ENCODE data around the gene HNRNPUL1.
"Not testable (repeated sequence)": the region's sequence is repeated elsewhere in the genome, so short reads cannot be mapped to it uniquely, and the experiment has no call there.

The HNRNPUL1 gene

DNA sequence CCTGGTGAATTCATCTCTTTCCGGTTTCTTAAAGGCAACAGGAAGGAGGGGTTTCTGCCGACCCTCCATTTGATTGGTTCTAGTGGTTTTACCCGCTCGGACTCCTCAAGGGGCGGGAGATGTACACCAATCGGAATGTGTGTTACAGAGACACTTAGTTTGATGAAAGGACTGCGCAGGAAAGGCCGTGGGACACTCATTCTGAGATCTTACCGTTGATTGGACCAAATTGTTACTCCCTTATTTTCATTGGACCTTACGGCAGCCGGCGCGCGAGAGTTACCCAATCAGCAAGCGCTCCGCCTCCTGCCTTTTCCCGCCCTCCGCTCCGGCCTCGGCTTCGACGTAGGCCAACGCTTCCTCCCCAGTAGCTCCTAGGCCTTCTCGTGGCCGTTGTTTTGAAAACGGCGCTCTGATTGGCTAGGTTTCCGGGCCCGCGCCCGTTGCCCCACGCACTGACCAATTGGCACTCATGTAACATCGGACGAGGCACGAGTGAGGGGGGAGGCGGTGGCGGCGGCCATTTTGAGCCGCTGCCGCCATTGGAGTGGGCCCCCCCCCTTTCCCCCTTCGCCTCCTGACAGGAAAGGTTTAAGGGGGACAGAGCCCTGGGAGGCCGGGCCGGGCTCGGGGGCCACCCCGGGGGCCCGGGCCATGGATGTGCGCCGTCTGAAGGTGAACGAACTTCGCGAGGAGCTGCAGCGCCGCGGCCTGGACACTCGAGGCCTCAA, at the start of gene HNRNPUL1:
Gene HNRNPUL1, plus strand, starts transcription at position 523 of the 731 bp plus-strand sequence. Its CDS starts 132 bp downstream, at position 655.
- peak; percentile 99 for DNase-seq

DNA sequence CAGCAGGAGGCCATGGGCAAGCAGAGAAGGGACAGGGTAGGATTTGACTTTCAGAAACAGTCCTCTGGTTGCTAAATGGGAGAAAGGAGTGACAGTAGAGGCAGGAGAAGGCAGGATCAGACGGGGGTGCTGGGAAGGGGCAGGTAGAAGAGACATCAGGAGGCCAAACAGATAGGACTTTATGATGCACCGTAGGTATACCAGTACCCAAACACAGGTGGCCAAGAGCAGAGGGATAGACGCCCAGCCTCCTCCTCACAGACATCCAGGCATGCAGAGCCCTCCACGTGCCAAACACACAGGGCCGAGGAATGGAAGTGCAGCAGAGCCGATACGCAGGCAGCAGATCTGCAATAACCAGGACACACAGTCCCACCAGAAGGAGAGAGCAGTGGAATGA, 46.4 kb upstream of the HNRNPUL1 start:
- DNase-seq: no peak

DNA sequence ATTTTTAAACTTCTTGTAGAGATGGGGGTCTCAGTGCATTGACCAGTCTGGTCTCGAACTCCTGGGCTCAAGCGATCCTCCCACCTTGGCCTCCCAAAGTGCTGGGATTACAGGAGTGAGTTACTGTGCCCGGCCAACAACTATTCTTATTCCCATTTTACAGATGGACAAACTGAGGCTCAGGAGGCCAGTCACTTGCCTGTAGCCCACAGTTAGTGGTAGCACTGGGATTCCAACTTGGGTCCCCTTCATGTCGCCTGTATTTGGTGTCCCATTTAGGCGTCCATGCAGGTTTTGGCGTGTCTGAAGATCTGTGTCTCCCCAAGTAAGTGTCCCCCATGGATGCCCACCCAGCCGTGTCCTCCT, 45.9 kb upstream of the HNRNPUL1 start:
- DNase-seq: no peak

DNA sequence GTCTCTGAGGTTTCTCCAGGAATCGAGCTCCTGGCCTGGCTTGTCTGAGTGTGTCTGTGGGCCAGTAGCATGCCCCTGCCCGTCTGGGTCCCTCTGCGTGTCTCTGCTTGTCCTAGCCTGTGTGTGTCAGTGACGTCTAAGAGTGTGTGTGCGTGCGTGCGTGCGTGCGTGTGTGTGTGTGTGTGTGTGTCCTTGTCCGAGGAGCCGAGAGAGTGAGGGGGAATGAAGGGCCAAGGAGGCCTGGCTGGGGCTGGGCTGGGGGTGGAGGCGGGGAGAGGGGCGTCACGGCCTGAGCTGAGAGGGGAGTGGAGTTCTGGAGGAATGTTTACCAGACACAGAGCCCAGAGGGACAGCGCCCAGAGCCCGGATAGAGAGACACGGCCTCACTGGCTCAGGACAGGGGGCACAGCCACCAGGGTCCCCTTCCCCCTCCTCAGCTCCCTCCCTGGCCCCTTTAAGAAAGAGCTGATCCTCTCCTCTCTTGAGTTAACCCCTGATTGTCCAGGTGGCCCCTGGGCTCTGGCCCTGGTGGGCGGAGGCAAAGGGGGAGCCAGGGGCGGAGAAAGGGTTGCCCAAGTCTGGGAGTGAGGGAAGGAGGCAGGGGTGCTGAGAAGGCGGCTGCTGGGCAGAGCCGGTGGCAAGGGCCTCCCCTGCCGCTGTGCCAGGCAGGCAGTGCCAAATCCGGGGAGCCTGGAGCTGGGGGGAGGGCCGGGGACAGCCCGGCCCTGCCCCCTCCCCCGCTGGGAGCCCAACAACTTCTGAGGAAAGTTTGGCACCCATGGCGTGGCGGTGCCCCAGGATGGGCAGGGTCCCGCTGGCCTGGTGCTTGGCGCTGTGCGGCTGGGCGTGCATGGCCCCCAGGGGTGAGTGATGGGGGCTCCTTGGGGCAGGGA, 45.3 kb upstream of the HNRNPUL1 start, which contains the start of gene AXL:
Gene AXL, plus strand, starts transcription at position 609 of the 893 bp plus-strand sequence. Its CDS starts 170 bp downstream, at position 779.
- no peak for DNase-seq

DNA sequence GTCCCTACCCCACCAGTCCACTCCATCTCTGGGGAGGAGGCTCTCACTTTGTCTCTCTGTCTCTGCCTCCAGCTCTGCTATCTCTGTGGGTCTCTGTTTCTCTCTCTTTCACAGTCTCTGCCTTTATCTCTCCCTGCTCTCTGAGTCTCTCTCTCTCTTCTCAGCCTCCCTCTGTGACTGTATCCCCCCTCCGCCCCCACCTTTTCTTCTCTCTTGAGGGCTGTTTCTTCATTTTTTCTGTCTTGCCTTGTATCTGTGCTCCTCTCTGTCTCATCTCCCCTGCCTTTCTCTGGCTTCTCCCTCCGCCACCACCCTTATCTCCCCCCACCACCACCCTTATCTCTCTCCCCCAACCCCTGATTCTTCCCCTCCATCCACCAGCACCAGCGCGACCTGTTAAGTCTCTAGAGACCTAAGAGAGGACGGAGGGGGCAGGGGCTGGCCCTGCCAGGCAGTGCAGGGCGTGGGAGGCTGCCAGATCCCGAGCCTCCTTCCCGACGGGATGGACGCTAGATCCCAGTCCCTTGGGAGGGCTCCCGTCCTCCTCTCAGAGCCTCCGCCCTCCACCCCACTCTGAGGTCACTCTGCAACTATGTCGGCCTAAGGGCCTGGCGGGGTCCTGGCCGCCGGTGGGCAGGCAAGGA, 44.1 kb upstream of the HNRNPUL1 start:
- no peak for DNase-seq

DNA sequence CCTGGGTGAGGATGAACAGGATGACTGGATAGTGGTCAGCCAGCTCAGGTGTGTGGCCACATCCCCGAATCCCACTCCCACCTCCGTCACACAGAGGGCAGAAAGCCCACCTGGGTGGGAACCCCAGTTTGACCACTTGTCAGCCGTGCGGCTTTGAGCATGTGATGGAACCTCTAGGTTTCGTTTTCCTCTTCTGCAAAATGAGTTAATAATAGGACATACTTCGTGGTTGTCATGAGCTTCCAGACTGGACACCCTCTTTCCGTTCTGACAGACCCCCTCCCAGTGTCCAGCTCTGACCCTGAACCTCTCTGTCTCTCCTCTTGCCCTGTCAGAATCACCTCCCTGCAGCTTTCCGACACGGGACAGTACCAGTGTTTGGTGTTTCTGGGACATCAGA, 43.4 kb upstream of the HNRNPUL1 start:
- no peak for DNase-seq

DNA sequence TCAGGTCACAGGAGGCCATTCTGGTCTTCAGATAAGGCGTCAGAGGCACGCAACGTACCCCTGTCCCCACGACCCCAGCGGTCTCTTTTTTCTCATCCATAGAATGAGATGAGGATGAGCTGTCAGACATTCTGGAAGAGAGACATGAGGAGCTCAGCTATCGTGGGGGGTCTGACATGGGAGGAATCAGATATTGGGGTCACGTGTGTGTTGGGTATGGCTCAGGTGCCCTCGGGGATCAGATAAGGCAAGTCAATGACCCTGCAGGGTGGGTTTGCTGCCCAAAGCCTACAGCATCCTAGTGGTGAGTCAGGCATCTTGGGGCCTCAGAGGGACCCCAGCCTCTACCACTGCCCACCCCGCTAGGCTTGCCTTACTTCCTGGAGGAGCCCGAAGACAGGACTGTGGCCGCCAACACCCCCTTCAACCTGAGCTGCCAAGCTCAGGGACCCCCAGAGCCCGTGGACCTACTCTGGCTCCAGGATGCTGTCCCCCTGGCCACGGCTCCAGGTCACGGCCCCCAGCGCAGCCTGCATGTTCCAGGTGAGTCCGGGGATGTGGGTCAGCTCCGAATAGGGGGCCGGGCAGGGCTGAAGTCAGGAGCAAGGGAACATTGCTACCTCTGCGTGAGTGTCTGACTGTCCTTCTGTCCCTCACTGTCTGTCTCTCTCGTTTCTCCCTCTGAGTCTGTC, 42.5 kb upstream of the HNRNPUL1 start:
- DNase-seq: no peak

DNA sequence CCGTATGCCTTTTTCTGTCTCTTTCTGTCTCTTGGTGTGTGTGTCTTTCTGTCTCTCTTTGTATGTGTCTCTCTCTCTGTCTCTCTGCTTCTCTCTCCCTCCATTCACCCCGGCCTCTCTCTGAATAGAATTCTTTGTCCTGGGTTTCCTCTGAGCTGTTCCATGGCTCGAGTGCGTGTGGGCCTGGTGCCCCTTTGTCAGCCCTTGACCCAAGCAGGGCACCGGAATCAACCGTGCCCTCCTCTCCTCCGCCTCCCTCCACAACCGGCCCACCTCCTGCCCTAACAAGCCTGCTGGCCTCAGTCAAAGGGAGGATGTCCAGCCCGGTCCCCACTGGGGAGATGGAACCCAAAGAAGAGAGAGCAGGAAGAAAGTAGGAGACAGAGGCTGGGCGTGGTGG, 41.9 kb upstream of the HNRNPUL1 start:
- no peak for DNase-seq

DNA sequence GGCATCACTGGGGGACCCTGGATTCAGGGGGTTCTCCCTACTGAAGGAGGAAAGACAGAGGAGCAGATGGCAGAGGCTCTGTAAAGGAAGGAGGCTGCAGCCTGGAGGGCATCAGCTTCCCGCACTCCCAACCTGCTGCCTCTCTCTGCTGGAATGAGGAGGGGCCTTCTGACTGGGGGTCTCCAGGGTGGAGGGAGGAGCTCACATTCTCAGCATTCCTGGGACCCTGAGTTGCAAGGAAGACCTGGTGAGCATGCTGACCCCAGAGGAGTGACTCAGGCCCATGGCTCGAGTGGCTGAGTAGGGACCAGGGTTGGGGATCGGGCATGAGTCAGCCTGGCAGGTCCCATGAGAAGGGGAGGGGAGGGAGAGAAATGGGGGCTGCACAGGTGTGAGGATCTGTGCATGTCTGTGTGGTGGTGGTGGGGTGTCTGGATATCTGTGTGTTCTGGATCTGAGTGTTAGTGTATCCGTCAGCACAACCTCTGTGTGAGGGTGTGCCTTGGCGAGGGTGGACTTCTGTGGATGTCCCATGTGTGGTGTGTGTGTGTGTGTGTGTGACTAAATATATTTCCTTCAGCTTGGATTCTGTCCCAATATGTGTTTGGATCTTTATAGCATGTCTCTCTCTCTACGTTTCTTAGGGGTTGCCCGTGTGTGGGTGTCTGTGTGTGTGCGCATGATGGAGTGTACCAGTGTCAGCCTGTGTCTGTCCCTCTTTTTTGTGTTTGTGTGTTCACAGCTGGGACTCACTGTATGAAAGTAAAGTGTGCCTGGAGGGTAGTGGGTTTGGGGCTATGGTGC, 40.5 kb upstream of the HNRNPUL1 start:
- no peak for DNase-seq

DNA sequence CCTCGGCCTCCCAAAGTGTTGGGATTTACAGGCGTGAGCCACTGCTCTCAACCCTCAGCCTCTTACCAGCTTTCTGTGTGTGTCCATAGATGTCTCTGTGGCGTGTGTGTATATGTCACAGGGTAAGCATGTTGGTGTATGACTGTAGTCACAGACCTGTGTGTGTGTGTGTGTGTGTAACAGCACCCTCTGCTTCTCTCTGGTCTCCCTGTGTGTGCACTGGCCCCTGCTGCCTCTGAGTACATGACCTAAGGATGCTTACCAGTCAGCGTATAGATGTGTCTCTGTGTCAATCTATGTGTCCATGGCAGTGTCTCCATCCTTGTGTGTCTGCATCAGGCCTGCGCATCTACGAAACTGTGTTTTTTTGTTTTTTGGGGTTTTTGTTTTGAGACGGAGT, 39.5 kb upstream of the HNRNPUL1 start:
- no peak for DNase-seq

DNA sequence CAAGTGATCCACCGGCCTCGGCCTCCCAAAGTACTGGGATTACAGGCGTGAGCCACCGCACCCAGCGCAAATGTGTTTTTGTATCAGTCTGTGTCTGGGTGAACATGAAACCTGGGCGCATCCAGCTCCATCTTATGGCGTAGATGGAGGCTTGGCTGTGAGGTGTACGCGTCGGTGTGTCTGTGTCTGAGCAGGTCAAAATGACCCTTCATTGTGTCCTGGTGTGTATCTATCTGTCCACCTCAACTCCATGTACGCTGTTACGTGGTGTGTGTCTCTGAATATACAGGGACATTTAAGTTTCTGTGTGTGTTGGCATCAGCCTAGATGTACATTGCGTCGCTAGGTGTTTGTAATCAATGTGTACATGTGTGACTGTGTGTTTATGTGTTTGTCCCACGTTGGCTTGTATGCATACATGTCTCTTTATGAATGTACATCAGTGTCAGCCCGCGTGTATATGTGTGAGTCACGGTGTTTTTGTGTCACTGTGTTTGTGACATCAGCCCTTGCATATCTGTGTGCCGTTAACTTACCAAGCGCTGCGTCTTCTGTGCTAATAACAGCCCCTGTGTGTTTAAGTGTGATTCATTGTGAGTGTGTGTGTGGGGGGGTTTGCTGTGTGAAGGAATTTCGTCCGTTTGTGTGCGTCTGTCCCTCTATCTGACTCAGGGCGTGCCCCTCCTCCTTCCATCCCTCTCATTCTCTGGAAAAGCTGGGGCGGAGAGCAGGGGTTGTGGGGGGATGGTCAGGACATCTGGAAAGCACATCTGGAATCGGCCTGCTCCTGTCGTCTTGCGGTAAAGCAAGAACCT, 38.7 kb upstream of the HNRNPUL1 start:
- DNase-seq: no peak

DNA sequence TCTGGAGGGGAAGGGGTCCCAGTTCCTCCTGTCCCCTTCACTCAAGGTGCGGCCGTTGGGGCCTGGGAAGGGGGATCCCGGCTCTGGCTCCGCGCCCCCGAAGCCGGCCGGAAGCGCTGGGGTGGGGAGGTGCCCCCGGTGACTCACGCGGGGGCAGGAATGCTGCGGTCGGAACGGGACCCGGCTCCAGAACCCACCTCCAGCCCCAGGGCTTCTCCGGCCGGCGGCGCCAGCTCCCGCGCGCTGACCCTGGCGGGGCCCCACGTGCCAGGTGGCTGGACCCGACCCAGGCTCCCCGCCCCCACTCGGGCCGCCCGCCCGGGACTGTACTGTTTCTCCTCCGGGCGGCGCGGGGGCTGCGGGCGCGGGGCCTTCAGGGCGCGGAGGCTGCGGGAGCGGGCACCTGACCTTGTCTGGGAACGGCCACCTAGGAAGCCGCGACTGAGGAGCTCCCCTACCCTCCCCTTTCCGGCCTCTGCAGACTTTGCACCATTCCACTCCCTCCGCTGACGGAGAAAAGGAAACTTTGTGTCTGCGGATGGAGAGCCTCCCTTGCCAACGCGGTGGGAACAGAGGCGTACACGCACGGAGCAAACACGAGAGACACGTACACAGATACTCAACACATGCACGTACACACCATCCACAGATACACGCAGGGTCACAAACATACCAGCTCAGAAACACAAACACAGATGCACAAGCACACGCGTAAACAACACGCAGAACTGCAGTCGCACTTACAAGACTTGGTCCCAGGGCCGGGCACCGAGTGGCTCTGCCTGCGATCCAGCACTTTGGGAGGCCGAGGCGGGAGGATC, 37.9 kb upstream of the HNRNPUL1 start:
- no peak for DNase-seq

DNA sequence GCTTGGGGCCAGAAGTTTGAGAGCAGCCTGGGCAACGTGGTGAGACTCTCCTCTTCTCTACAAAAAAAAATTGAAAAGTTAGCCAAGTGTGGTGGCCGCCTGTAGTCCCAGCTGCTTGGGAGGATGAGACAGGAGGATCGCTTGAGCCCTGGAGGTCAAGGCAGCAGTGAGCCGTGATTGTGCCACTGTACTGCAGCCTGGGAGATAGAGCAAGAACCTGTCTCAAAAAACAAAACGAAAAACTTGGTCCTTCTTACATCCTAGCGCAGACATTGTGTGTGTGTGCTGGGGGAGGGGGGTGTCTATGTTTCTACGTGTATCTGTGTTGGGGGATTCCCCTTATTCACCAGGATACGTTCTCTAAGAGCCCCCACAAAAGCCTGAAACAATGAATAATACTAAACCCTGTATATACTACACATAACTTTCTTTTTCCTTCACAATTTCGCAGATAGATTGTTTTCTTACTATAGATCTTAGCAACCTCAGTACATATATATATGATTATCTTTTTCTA, 37.2 kb upstream of the HNRNPUL1 start:
- no peak for DNase-seq

DNA sequence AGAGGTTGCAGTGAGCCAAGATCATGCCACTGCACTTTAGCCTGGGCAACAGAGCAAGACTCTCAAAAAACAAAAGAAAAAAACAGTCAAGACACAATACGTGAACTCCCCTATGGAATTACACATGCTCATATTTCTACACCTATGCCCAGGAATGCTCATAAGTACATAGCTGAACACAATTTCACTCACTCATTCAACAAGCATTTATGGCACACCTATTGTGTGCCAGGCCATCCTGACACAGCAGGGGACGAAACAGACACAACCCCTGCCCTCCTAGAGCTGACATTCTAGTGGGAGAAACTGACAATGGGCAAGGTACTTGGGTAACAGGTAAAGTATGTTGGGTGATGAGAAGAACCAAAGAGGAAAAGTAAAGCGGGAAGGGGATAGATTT, 35.7 kb upstream of the HNRNPUL1 start:
- no peak for DNase-seq

DNA sequence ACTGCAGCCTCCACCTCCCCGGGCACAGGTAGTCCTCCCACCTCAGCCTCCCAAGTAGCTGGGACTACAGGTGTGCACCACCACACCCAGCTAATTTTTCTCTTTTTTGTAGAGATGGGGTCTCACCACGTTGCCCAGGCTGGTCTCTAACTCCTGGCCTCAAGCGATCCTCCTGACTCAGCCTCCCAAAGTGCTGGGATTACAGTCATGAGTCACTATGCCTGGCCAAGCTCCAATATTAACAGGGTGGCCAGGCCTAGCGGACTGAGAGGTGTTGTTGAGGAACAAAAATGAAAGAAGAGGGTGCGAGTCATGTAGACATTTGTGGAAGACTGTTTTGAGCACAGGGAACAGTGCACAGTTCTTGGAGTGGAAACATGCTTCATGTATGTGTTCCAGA, 34.8 kb upstream of the HNRNPUL1 start:
- not testable (repeated sequence) for DNase-seq

DNA sequence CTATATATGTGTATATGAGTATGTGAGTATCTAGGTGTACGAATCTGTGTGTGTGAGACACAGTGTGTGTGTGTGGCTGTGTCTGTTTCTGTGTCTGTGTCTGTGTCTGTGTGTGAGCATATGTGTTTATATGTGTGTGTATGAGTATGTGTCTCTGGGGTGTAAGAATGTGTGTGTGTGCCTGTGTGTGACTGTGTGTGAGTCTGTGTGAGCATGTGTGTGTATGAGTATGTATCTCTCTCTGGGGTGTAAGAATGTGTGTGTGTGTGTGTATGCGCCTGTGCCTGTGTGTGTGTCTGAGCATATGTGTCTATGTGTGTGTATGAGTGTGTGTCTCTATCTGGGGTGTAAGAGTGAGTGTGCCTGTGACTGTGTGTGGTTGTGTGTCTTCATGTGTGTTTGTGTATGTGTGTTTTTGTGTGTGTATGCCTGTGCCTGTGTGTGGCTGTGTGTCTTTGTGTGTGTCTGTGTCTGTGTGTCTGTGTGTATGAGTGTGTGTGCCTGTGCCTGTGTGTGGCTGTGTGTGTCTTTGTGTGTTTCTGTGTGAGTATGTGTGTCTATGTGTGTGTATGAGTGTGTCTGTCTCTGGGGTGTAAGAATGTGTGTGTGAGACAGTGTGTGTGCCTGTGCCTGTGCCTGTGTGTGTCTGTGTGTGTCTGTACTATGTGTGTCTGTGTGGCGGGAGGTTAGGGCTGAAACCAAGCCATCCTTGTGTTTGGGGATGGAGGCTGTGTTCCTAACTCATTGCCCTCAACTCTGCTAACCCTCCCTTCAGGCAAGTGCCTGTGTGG, 33.9 kb upstream of the HNRNPUL1 start:
- DNase-seq: no peak

DNA sequence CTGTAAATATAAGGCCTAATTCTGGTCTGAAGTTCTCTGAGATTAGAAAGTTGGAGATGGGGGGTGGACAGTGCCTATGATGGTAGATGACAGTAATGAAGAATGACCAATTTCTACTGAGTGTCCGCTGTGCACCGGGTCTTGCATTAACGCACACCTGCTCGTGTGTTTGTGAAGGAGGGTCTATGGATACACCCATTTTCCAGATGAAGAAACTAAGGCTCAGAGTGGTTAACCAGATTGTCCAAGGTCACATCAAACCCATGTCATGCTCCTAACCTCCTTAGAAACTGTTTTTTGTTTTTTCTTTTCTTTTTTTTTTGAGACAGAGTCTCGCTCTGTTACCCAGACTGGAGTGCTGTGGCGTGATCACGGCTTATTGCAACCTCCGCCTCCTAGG, 31.5 kb upstream of the HNRNPUL1 start:
- no peak for DNase-seq

DNA sequence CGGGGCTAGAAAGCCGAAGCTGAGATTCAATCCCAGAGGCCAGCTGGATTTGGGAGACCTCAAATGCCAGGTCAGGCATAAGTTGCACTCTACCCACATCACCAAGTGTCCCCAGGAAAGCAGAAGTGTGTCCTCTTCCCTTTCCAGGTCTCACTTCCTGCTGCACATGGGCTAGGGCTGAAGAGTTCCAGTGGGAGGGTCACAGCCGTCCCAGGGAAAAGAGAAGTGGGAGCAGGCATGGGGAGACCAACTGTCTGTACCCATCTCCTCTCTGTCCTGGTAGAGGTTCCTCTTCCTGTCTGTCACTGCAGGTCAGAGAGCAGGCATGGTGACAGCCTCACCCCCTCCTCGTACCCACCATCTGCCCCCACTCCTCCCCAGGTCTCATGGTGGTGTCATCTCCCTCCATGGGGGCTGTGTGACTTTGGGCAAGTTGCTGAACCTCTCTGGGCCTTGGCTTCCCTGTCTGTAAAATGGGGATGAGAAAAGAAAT, 30.4 kb upstream of the HNRNPUL1 start:
- no peak for DNase-seq

All from NK-92 treated with Interleukin-12 subunit alpha and Interleukin-12 subunit beta, amount 100 ng/mL, for 24 hours (cell line).